ENCODE results near the gene POU2AF3. TPM values are rescaled to one million over a fixed set of nuclear protein-coding genes. Genes with fewer than 3 reads are reported as not detected.

POU2AF3 gene
- total and polyA plus RNA-seq, 10 of the 15 experiments (the other 5 are each of a cell fraction or from before 2014, with no cell fraction given) = 0.17 TPM; not detected in 8

DNA sequence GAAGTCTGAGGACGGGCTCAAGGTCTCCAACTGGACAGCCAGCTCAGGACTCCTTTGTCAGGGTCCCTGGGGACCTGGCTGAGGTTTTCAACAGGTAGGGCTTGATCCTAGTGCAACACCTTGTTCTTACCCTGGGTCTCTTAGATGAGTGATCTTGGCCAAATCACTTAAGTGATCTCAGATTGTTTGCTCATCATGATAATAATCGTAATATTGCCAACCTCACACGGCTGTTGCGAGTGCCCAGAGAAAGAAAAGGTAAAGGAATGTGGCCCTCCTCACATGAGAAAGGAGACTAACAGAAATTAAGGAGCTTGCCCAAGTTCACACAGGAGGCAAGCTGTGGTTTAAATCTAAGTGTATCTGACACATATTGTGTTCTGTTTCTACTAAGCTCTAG lies 28.5 kb downstream of the POU2AF3 start:
- Histone ChIP-seq H3K4me1 (ENCODE audit: control insufficient read depth, insufficient read depth, low read length) (peaks cover 2% of the 10 kb centered on the region; the same call in 1 of the 2 replicates), H2AFZ (ENCODE audit: control insufficient read depth, low read depth, low read length) (no peak overlapping the region), H3K4me2 (ENCODE audit: control insufficient read depth, insufficient read depth) (no peak overlapping the region), H3K79me2 (ENCODE audit: control insufficient read depth, insufficient read depth, low read length) (no peaks in the 10 kb centered on the region), H4K20me1 (ENCODE audit: control insufficient read depth, insufficient read depth) (no peaks in the 10 kb centered on the region), H3K27ac (ENCODE audit: control insufficient read depth, insufficient read depth) (no peak overlapping the region), H3K9me3 (replicated peaks; ENCODE audit: control insufficient read depth, insufficient read depth, low read length) (no peaks in the 10 kb centered on the region), H3K4me3 (no peak overlapping the region), H3K36me3 (ENCODE audit: control insufficient read depth in 2 of 2, insufficient read depth in 2 of 2, low read length in 1 of 2) (no peaks in the 10 kb centered on the region), H3K9ac (ENCODE audit: control insufficient read depth, insufficient read depth, low read length) (no peak overlapping the region), H3K27me3 (replicated peaks in 1 of 2; ENCODE audit: control insufficient read depth in 2 of 2, insufficient read depth in 2 of 2, low read length in 1 of 2) (no peaks in the 10 kb centered on the region; a peak in 2 of 4 replicates)
- intact Hi-C loops (cut with micrococcal nuclease; ENCODE audit: unreplicated experiment) (no loop called here), in situ Hi-C loops (cut with MboI) (no loop called here)
- ChIA-PET POLR2A (no interaction called here), SMC1A (ENCODE audit: uncharacterized antibody, unreplicated experiment) (interaction anchor here (0.9 to 1.4 kb wide), 4 partner anchors 36 to 96 kb away, joined by 3 to 4 read pairs (median 3); no protein-coding TSS in a partner anchor), CTCF (interaction anchor here (0.7 to 3.0 kb wide), 7 partner anchors 10 to 120 kb away, joined by 3 to 17 read pairs (median 3); no protein-coding TSS in a partner anchor), RAD21 (ENCODE audit: unreplicated experiment) (interaction anchor here (0.6 to 1.1 kb wide), 2 partner anchors 91 to 96 kb away, joined by 3 read pairs; no protein-coding TSS in a partner anchor)
- DNase-seq (ENCODE audit: low read depth, low spot score) (no peak), FAIRE-seq (no peak), ATAC-seq (no peak)
- 70% methylated on average over 4 of the region's 4 CpGs for WGBS (ENCODE audit: insufficient coverage, insufficient replicate concordance, low lambda C conversion rate, missing lambda C conversion rate)
- BruUV-seq (replicated peaks) = no TSS peak
- TF ChIP-seq JUNB (IDR thresholded peaks at IDR 0.05) (no peak), FOS (IDR thresholded peaks at IDR 0.05; ENCODE audit: borderline replicate concordance, extremely low read depth, insufficient read length) (no peak), STAT3 (IDR thresholded peaks at IDR 0.05; ENCODE audit: low read depth, low read length) (no peak), ZNF24 (IDR thresholded peaks at IDR 0.05) (no peak), RCOR1 (conservative IDR thresholded peaks at IDR 0.05; ENCODE audit: low read depth, low read length) (no peak), TCF7 (IDR thresholded peaks at IDR 0.05; ENCODE audit: borderline replicate concordance) (no peak), HDAC2 (IDR thresholded peaks at IDR 0.05) (no peak)
- TF ChIP-seq, protein P1, sequence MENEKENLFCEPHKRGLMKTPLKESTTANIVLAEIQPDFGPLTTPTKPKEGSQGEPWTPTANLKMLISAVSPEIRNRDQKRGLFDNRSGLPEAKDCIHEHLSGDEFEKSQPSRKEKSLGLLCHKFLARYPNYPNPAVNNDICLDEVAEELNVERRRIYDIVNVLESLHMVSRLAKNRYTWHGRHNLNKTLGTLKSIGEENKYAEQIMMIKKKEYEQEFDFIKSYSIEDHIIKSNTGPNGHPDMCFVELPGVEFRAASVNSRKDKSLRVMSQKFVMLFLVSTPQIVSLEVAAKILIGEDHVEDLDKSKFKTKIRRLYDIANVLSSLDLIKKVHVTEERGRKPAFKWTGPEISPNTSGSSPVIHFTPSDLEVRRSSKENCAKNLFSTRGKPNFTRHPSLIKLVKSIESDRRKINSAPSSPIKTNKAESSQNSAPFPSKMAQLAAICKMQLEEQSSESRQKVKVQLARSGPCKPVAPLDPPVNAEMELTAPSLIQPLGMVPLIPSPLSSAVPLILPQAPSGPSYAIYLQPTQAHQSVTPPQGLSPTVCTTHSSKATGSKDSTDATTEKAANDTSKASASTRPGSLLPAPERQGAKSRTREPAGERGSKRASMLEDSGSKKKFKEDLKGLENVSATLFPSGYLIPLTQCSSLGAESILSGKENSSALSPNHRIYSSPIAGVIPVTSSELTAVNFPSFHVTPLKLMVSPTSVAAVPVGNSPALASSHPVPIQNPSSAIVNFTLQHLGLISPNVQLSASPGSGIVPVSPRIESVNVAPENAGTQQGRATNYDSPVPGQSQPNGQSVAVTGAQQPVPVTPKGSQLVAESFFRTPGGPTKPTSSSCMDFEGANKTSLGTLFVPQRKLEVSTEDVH (IDR thresholded peaks at IDR 0.05; ENCODE audit: low read depth, partially characterized antibody) = no peak
- TF ChIP-seq, protein P2, sequence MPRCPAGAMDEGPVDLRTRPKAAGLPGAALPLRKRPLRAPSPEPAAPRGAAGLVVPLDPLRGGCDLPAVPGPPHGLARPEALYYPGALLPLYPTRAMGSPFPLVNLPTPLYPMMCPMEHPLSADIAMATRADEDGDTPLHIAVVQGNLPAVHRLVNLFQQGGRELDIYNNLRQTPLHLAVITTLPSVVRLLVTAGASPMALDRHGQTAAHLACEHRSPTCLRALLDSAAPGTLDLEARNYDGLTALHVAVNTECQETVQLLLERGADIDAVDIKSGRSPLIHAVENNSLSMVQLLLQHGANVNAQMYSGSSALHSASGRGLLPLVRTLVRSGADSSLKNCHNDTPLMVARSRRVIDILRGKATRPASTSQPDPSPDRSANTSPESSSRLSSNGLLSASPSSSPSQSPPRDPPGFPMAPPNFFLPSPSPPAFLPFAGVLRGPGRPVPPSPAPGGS (IDR thresholded peaks at IDR 0.05; ENCODE audit: borderline replicate concordance, insufficient read depth, low read depth, low read length, poor library complexity, severe bottlenecking) = no peak
- TF ChIP-seq, protein P3, sequence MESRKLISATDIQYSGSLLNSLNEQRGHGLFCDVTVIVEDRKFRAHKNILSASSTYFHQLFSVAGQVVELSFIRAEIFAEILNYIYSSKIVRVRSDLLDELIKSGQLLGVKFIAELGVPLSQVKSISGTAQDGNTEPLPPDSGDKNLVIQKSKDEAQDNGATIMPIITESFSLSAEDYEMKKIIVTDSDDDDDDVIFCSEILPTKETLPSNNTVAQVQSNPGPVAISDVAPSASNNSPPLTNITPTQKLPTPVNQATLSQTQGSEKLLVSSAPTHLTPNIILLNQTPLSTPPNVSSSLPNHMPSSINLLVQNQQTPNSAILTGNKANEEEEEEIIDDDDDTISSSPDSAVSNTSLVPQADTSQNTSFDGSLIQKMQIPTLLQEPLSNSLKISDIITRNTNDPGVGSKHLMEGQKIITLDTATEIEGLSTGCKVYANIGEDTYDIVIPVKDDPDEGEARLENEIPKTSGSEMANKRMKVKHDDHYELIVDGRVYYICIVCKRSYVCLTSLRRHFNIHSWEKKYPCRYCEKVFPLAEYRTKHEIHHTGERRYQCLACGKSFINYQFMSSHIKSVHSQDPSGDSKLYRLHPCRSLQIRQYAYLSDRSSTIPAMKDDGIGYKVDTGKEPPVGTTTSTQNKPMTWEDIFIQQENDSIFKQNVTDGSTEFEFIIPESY (IDR thresholded peaks at IDR 0.05) = no peak
- TF ChIP-seq, protein P4, sequence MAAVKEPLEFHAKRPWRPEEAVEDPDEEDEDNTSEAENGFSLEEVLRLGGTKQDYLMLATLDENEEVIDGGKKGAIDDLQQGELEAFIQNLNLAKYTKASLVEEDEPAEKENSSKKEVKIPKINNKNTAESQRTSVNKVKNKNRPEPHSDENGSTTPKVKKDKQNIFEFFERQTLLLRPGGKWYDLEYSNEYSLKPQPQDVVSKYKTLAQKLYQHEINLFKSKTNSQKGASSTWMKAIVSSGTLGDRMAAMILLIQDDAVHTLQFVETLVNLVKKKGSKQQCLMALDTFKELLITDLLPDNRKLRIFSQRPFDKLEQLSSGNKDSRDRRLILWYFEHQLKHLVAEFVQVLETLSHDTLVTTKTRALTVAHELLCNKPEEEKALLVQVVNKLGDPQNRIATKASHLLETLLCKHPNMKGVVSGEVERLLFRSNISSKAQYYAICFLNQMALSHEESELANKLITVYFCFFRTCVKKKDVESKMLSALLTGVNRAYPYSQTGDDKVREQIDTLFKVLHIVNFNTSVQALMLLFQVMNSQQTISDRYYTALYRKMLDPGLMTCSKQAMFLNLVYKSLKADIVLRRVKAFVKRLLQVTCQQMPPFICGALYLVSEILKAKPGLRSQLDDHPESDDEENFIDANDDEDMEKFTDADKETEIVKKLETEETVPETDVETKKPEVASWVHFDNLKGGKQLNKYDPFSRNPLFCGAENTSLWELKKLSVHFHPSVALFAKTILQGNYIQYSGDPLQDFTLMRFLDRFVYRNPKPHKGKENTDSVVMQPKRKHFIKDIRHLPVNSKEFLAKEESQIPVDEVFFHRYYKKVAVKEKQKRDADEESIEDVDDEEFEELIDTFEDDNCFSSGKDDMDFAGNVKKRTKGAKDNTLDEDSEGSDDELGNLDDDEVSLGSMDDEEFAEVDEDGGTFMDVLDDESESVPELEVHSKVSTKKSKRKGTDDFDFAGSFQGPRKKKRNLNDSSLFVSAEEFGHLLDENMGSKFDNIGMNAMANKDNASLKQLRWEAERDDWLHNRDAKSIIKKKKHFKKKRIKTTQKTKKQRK (IDR thresholded peaks at IDR 0.05; ENCODE audit: low read depth, low read length) = no peak
- TF ChIP-seq, protein P5, sequence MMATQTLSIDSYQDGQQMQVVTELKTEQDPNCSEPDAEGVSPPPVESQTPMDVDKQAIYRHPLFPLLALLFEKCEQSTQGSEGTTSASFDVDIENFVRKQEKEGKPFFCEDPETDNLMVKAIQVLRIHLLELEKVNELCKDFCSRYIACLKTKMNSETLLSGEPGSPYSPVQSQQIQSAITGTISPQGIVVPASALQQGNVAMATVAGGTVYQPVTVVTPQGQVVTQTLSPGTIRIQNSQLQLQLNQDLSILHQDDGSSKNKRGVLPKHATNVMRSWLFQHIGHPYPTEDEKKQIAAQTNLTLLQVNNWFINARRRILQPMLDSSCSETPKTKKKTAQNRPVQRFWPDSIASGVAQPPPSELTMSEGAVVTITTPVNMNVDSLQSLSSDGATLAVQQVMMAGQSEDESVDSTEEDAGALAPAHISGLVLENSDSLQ (IDR thresholded peaks at IDR 0.05) = no peak
- TF ChIP-seq, protein P6, sequence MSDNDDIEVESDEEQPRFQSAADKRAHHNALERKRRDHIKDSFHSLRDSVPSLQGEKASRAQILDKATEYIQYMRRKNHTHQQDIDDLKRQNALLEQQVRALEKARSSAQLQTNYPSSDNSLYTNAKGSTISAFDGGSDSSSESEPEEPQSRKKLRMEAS (IDR thresholded peaks at IDR 0.05; ENCODE audit: low read depth, low read length) = no peak
